ENCODE results near the gene SPINT2. TPM values are rescaled to one million over a fixed set of nuclear protein-coding genes. Genes with fewer than 3 reads are reported as not detected.

Gene SPINT2
- total and polyA plus RNA-seq, 2 donors (not counting 1 experiment from before 2014, with no cell fraction given), result 50.0 to 70.0 TPM

GRCh38 chr19:38284422-38284821 lies 20.0 kb downstream of the SPINT2 start:
- no peak overlapping the region for H2AFZ ChIP-seq (ENCODE audit: insufficient read depth, low read depth, low read length, poor library complexity, severe bottlenecking)
- peaks cover 10% of the 10 kb centered on the region for H3K79me2 ChIP-seq (ENCODE audit: control insufficient read depth, insufficient read depth, low read length)
- ChIA-PET CTCF (interaction anchor here (1.1 kb wide), 1 partner anchor 10 kb away, joined by 3 read pairs; no protein-coding TSS in a partner anchor), POLR2A (interaction anchor here (0.9 to 1.0 kb wide), 2 partner anchors 29 to 58 kb away, joined by 3 read pairs; no protein-coding TSS in a partner anchor)
- H3K27ac Mint-ChIP-seq, result peak overlapping the region; percentile 92
- H3K4me3 Mint-ChIP-seq, result peak overlapping the region; percentile 49
- peak; percentile 60 for ATAC-seq (ENCODE audit: low read depth)
- no peaks in the 10 kb centered on the region for H3K9me3 Mint-ChIP-seq (ENCODE audit: insufficient read depth)
- peaks cover 29% of the 10 kb centered on the region for H3K4me1 Mint-ChIP-seq
- H3K27ac ChIP-seq (ENCODE audit: low read length in 2 of 2), result peak overlapping the region in 1 of 2 donors; percentile 59
- H3K4me3 ChIP-seq (ENCODE audit: control extremely low read depth in 1 of 5, extremely low read depth in 1 of 5, insufficient read depth in 1 of 5, low read depth in 2 of 5, low read length in 4 of 5), result no peak overlapping the region
- H4K20me1 ChIP-seq (ENCODE audit: control insufficient read depth, insufficient read depth, low read length, poor library complexity, severe bottlenecking), result peaks cover 11% of the 10 kb centered on the region
- H3K27me3 Mint-ChIP-seq, result no peaks in the 10 kb centered on the region
- peak overlapping the region; percentile 16 for H3K9ac ChIP-seq (ENCODE audit: low read length)
- intact Hi-C loops (cut with micrococcal nuclease), result no loop called here
- peaks cover 6 to 18% of the 10 kb centered on the region in 2 experiments for H3K36me3 ChIP-seq (replicated peaks in 1 of 2; ENCODE audit: control extremely low read depth in 1 of 2, control insufficient read depth in 1 of 2, extremely low read depth in 1 of 2, insufficient read depth in 2 of 2, low read length in 1 of 2)
- 7% methylated on average over 3 of the region's 7 CpGs for WGBS (ENCODE audit: insufficient coverage)
- H3K9me3 ChIP-seq (ENCODE audit: control extremely low read depth in 1 of 3, control insufficient read depth in 2 of 3, insufficient read depth in 1 of 3, low read length in 2 of 3), result no peaks in the 10 kb centered on the region
- peak; percentile 41 for DNase-seq
- H3K4me1 ChIP-seq (ENCODE audit: control insufficient read depth in 2 of 2, insufficient read depth in 2 of 2, low read length in 2 of 2), result peaks cover 10 to 15% of the 10 kb centered on the region in 2 donors
- H3K4me2 ChIP-seq (replicated peaks; ENCODE audit: low read depth, low read length, poor library complexity, severe bottlenecking), result peak overlapping the region; percentile 62
- no peaks in the 10 kb centered on the region for H3K27me3 ChIP-seq (replicated peaks in 1 of 4; ENCODE audit: control extremely low read depth in 1 of 4, control insufficient read depth in 3 of 4, insufficient read depth in 4 of 4, low read length in 3 of 4)
- no peak for TF ChIP-seq EZH2 (IDR thresholded peaks at IDR 0.05; ENCODE audit: borderline replicate concordance, insufficient read depth, low read depth, low read length, poor library complexity, severe bottlenecking)
- TF ChIP-seq CTCF (IDR thresholded peaks at IDR 0.05), result no peak

GRCh38 chr19:38285567-38285966 lies 21.2 kb downstream of the SPINT2 start:
- POLR2A ChIA-PET, result no interaction called here

More at GRCh38 chr19:38285567-38285966, 21.2 kb downstream of the SPINT2 start:
- H3K4me1 Mint-ChIP-seq, result peaks cover 28% of the 10 kb centered on the region
- H3K4me2 ChIP-seq (replicated peaks; ENCODE audit: low read depth, low read length, poor library complexity, severe bottlenecking), result no peak overlapping the region
- H3K27ac Mint-ChIP-seq, result peak overlapping the region; percentile 67
- ATAC-seq (ENCODE audit: low read depth) (no peak), DNase-seq (no peak)
- H2AFZ ChIP-seq (ENCODE audit: insufficient read depth, low read depth, low read length, poor library complexity, severe bottlenecking), result no peak overlapping the region
- H3K27ac ChIP-seq (ENCODE audit: low read length in 2 of 2), result no peak overlapping the region
- peaks cover 2 to 23% of the 10 kb centered on the region in 2 experiments for H3K36me3 ChIP-seq (replicated peaks in 1 of 2; ENCODE audit: control extremely low read depth in 1 of 2, control insufficient read depth in 1 of 2, extremely low read depth in 1 of 2, insufficient read depth in 2 of 2, low read length in 1 of 2)
- H3K79me2 ChIP-seq (ENCODE audit: control insufficient read depth, insufficient read depth, low read length), result peaks cover 7% of the 10 kb centered on the region
- WGBS (ENCODE audit: insufficient coverage), result 100% methylated on average over 2 of the region's 5 CpGs
- H3K27me3 ChIP-seq (replicated peaks in 1 of 4; ENCODE audit: control extremely low read depth in 1 of 4, control insufficient read depth in 3 of 4, insufficient read depth in 4 of 4, low read length in 3 of 4), result no peaks in the 10 kb centered on the region
- H3K27me3 Mint-ChIP-seq, result no peaks in the 10 kb centered on the region
- CTCF ChIA-PET, result interaction anchor here (1.5 kb wide), 1 partner anchor 42 kb away, joined by 3 read pairs; no protein-coding TSS in a partner anchor
- no peak overlapping the region for H3K4me3 Mint-ChIP-seq
- no peaks in the 10 kb centered on the region for H3K9me3 Mint-ChIP-seq (ENCODE audit: insufficient read depth)
- intact Hi-C loops (cut with micrococcal nuclease), result no loop called here
- TF ChIP-seq EZH2 (IDR thresholded peaks at IDR 0.05; ENCODE audit: borderline replicate concordance, insufficient read depth, low read depth, low read length, poor library complexity, severe bottlenecking), result no peak
- TF ChIP-seq CTCF (IDR thresholded peaks at IDR 0.05), result no peak
- H3K4me3 ChIP-seq (ENCODE audit: control extremely low read depth in 1 of 5, extremely low read depth in 1 of 5, insufficient read depth in 1 of 5, low read depth in 2 of 5, low read length in 4 of 5), result no peak overlapping the region
- H4K20me1 ChIP-seq (ENCODE audit: control insufficient read depth, insufficient read depth, low read length, poor library complexity, severe bottlenecking), result peaks cover 11% of the 10 kb centered on the region
- H3K9ac ChIP-seq (ENCODE audit: low read length), result no peak overlapping the region
- H3K9me3 ChIP-seq (ENCODE audit: control extremely low read depth in 1 of 3, control insufficient read depth in 2 of 3, insufficient read depth in 1 of 3, low read length in 2 of 3), result no peaks in the 10 kb centered on the region
- H3K4me1 ChIP-seq (ENCODE audit: control insufficient read depth in 2 of 2, insufficient read depth in 2 of 2, low read length in 2 of 2), result peaks cover 10 to 15% of the 10 kb centered on the region in 2 donors

Data from B cell (primary cell).